ENCODE measurements around the gene USF1. TPM values are rescaled to one million over a fixed set of nuclear protein-coding genes. Genes with fewer than 3 reads are reported as not detected.

USF1 gene
- total and polyA plus RNA-seq, 3 experiments from 2014 or later: 6.7 to 67.7 (median 63.3) TPM

DNA sequence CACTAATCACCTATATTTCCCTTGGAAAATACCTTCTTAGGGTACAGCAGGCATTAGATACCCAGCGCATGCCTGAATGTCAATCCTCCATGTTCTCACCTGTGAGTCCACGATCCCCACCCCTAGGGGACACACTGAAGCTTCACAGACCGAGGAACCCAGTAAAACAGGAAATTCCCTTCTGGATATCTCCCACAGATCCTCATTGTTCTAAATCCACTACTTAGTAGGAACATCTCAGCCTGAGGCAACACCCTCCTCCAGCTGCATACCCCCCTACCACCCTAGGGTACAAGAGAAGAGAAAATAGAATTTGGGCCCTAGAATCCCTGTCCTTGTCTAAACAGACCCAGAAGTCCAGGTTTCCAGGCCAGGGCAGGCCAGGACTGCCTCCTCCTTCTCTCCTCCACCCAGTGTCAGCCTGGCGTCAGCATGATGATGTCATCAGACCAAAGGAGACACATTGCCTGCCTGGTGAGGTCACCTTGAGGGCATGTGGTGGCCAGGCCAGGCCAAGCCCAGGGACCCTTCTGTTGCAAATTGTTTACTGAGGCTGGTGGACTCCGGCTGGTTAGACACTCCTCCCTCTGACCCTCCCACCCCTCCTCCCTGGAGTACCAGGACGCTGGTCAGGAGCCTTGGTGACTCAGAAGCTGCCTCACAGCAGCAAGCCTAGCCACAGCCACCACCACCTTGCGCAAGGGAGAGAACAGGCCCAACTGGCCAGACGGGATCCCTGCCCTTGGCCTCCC lies 37.4 kb upstream of the USF1 start:
- ChIA-PET CTCF (no interaction called here), POLR2A (no interaction called here)
- no peaks in the 10 kb centered on the region for H3K4me1 ChIP-seq (ENCODE audit: insufficient read depth, low read length)
- no peaks in the 10 kb centered on the region for H3K9me3 ChIP-seq (ENCODE audit: low read length)
- Mint-ChIP-seq H3K4me3 (no peak overlapping the region), H3K27me3 (peaks cover 0 to 3% of the 10 kb centered on the region in 2 donors), H3K9me3 (no peaks in the 10 kb centered on the region), H3K27ac (peak overlapping the region in 2 of 8 donors; percentile 8 to 58), H3K36me3 (no peaks in the 10 kb centered on the region), H3K4me1 (no peaks in the 10 kb centered on the region)
- H3K27ac ChIP-seq (ENCODE audit: low read depth, low read length): no peak overlapping the region
- no peak overlapping the region for H3K4me3 ChIP-seq (ENCODE audit: low read length)
- H3K36me3 ChIP-seq (ENCODE audit: insufficient read depth, low read length): no peaks in the 10 kb centered on the region
- H3K27me3 ChIP-seq (ENCODE audit: insufficient read depth, low read length, poor library complexity, severe bottlenecking): no peaks in the 10 kb centered on the region
- no peak for DNase-seq

DNA sequence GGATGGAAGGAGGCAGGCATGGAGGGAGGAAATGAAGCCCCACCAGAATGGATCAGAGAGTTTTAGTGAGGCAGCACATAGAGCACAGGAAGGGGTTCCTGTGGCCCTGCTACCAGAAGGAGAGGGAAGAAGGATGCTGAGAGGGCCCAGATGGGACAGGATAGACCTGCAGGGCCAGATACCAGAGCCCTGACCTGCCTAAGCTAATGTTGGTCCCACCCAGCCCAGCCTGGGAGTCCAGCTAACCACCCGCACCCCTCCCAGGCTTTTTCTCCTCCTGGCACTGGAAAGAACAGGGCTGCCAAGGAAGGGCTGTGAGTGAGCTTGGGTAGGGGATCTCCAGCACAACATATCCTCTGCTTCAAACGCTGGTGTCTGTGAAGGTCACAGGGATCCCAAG lies 36.7 kb upstream of the USF1 start:
- Histone ChIP-seq H3K27ac (ENCODE audit: low read depth, low read length) (no peak overlapping the region), H3K4me3 (ENCODE audit: low read length) (no peak overlapping the region), H3K4me1 (ENCODE audit: insufficient read depth, low read length) (no peaks in the 10 kb centered on the region), H3K36me3 (ENCODE audit: insufficient read depth, low read length) (no peaks in the 10 kb centered on the region), H3K9me3 (ENCODE audit: low read length) (no peaks in the 10 kb centered on the region), H3K27me3 (ENCODE audit: insufficient read depth, low read length, poor library complexity, severe bottlenecking) (no peaks in the 10 kb centered on the region)
- H3K27me3 Mint-ChIP-seq: peaks cover 0 to 3% of the 10 kb centered on the region in 2 donors
- H3K4me1 Mint-ChIP-seq: no peaks in the 10 kb centered on the region
- ChIA-PET CTCF (no interaction called here), POLR2A (no interaction called here)
- no peak for DNase-seq
- H3K27ac Mint-ChIP-seq: peak overlapping the region in 1 of 8 donors; percentile 58
- no peaks in the 10 kb centered on the region for H3K36me3 Mint-ChIP-seq
- H3K9me3 Mint-ChIP-seq: no peaks in the 10 kb centered on the region
- no peak overlapping the region for H3K4me3 Mint-ChIP-seq

DNA sequence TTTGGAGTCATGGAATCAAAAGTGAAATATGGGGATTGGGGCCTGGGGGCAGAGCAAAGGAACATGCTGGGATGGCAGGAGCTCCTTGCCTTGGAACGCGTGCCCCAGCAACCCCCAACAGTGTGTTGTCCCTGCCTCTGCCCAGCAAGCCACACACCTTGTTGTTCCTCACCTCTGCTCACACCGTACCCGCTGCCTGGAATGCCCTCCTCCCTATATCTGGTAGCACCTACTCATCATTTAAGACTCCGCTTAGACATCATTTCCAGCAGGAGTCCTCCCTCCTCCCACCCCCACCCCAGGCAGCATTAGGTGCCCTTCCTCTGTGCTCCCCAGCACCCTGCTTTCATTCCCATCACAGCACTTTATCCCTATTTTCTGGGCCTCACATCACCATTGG lies 35.7 kb upstream of the USF1 start:
- Mint-ChIP-seq H3K27me3 (peaks cover 0 to 3% of the 10 kb centered on the region in 2 donors), H3K36me3 (no peaks in the 10 kb centered on the region), H3K4me1 (no peaks in the 10 kb centered on the region), H3K27ac (peak overlapping the region in 1 of 8 donors; percentile 7), H3K4me3 (no peak overlapping the region), H3K9me3 (no peaks in the 10 kb centered on the region)
- H3K9me3 ChIP-seq (ENCODE audit: low read length): no peaks in the 10 kb centered on the region
- H3K36me3 ChIP-seq (ENCODE audit: insufficient read depth, low read length): no peaks in the 10 kb centered on the region
- no peaks in the 10 kb centered on the region for H3K27me3 ChIP-seq (ENCODE audit: insufficient read depth, low read length, poor library complexity, severe bottlenecking)
- no peaks in the 10 kb centered on the region for H3K4me1 ChIP-seq (ENCODE audit: insufficient read depth, low read length)
- no peak for DNase-seq
- ChIA-PET POLR2A (no interaction called here), CTCF (no interaction called here)
- no peak overlapping the region for H3K27ac ChIP-seq (ENCODE audit: low read depth, low read length)
- H3K4me3 ChIP-seq (ENCODE audit: low read length): no peak overlapping the region

DNA sequence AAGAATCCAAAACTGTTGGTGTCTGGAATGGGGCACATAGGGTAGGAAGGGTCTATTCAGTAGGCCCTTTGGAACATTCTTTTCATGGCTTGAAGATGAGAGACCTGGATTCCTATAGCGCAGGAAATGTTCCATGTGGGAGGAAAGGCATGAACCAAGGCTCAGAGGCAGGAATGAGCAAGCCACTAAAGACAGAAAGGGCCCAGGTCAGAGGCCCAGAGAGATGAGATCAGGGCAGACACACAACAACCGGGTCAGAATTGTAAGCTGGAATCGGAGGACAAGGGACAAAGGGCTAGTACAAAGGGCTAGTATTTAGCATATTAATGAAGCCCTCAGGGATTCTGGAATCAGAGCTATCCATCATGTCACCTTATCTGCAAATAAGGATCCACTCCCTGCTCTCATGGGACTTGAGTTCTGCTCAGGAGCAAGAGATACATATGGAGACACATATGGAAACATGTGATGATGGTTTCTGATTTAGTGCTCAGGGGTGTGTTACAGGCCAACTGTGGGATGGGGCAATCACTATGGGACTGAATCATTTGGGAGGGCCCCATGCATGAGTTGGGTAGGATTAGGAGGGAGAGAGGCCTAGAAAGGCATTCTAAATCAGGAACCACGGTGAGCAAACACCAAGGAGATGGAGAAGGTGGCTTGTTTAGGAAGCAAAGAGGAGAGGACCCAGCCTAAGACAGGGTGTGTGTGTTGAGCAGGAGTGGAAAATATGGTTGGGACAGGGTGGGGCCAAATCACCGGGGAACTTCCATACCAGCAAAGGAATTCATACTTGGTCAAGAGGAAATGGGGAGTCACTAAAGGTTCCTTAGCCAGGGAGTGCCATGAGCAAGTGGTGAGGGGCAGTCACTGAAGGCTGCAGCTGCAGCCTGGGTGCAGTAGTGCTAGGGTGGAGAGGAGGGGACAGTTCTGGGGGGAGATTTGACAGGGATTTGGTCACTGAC lies 34.9 kb upstream of the USF1 start:
- Histone ChIP-seq H3K27me3 (ENCODE audit: insufficient read depth, low read length, poor library complexity, severe bottlenecking) (no peaks in the 10 kb centered on the region), H3K9me3 (ENCODE audit: low read length) (no peaks in the 10 kb centered on the region), H3K27ac (ENCODE audit: low read depth, low read length) (no peak overlapping the region), H3K4me1 (ENCODE audit: insufficient read depth, low read length) (no peaks in the 10 kb centered on the region), H3K4me3 (ENCODE audit: low read length) (no peak overlapping the region), H3K36me3 (ENCODE audit: insufficient read depth, low read length) (no peaks in the 10 kb centered on the region)
- H3K4me3 Mint-ChIP-seq: no peak overlapping the region
- no peak overlapping the region for H3K27ac Mint-ChIP-seq
- peaks cover 0 to 3% of the 10 kb centered on the region in 2 donors for H3K27me3 Mint-ChIP-seq
- H3K36me3 Mint-ChIP-seq: no peaks in the 10 kb centered on the region
- no peaks in the 10 kb centered on the region for H3K4me1 Mint-ChIP-seq
- CTCF ChIA-PET: interaction anchor here (1.8 kb wide), 1 partner anchor 16 kb away, joined by 7 read pairs; the partner anchor contains the start of gene KLHDC9
- no peaks in the 10 kb centered on the region for H3K9me3 Mint-ChIP-seq
- POLR2A ChIA-PET: no interaction called here
- DNase-seq: no peak

DNA sequence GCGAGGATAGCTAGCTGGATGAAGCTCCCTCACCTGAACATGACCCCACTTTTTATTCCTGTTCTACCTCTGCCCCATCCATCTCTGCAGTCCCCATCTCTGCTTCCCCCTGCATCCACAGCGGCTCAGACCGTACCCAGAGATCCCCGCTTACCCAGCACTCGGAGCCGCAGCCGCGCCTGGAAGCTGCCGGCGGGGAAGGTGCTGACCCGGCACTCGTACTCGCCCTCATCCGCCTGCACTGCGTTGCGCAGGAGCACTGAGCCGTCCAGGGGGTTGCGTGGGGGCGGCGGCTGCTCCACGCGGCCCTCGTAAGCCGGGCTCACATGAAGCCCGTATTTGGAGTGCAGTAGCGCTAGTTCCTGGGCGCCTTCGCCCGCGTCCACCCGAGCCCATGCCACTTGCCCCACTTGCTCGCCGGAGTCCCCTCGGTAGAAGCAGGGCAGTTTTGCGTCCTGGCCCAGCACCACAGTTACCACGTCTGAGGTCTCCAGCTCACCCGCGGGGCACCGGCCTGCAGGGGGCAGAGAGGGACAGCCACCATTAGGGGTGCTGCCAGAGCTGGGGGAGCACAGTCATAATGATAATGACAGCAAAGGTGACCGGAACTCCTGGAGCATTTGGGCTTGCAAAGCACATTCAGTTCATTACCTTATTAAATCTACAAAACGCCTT lies 33.8 kb upstream of the USF1 start:
- Histone ChIP-seq H3K27me3 (ENCODE audit: insufficient read depth, low read length, poor library complexity, severe bottlenecking) (no peaks in the 10 kb centered on the region), H3K4me3 (ENCODE audit: low read length) (no peak overlapping the region), H3K36me3 (ENCODE audit: insufficient read depth, low read length) (no peaks in the 10 kb centered on the region), H3K27ac (ENCODE audit: low read depth, low read length) (no peak overlapping the region), H3K9me3 (ENCODE audit: low read length) (no peaks in the 10 kb centered on the region), H3K4me1 (ENCODE audit: insufficient read depth, low read length) (no peaks in the 10 kb centered on the region)
- no peaks in the 10 kb centered on the region for H3K9me3 Mint-ChIP-seq
- DNase-seq: no peak
- ChIA-PET POLR2A (no interaction called here), CTCF (interaction anchor here (1.8 kb wide), 1 partner anchor 18 kb away, joined by 7 read pairs; the partner anchor contains the start of gene KLHDC9)
- H3K27me3 Mint-ChIP-seq: peaks cover 0 to 3% of the 10 kb centered on the region in 2 donors
- H3K27ac Mint-ChIP-seq: peak overlapping the region in 1 of 8 donors; percentile 38
- no peak overlapping the region for H3K4me3 Mint-ChIP-seq
- H3K4me1 Mint-ChIP-seq: no peaks in the 10 kb centered on the region
- H3K36me3 Mint-ChIP-seq: no peaks in the 10 kb centered on the region

DNA sequence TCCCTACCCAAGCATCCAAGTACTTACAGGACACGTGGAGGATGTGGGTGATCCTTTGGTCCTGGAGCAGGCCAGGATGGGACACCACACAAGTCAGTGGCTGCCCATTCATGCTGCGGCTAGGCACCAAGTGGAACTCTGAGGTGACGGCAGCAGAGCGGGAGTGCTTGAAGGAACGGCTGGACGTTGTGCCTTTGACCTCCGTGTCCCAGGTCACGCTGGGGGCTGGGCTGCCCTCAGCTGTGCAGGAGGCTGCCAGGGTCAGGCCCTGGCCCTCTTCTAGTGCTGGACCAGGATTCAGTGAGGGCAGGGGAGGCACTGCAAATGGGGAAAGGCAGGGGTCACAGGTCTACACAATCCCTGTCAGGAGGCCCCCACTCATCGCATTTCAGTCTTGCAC lies 31.6 kb upstream of the USF1 start:
- no peak overlapping the region for H3K4me3 Mint-ChIP-seq
- CTCF ChIA-PET: interaction anchor here (2.1 kb wide), 1 partner anchor 20 kb away, joined by 7 read pairs; the partner anchor contains the start of gene KLHDC9

DNA sequence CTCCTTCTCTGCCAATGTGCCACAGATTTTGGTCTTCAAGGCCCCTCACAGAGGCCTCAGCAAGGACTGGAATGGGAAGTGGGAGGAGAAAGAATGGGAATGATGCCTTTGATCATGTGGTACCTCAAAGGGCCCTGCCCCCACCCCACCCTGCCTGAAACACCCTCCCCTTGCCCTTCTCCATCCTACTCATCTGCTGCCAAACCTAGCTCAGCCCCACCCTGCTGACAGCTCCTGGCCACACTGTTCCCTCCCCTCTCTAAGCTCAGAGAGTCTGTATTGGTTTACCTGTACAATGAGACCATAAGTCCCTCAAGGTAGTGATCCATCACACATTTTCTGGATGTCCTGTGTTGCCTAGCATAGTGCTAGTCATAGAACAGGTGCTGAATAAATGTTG lies 30.6 kb upstream of the USF1 start:
- Histone ChIP-seq H3K4me3 (ENCODE audit: low read length) (no peak overlapping the region), H3K27me3 (ENCODE audit: insufficient read depth, low read length, poor library complexity, severe bottlenecking) (no peaks in the 10 kb centered on the region), H3K9me3 (ENCODE audit: low read length) (no peaks in the 10 kb centered on the region), H3K27ac (ENCODE audit: low read depth, low read length) (no peak overlapping the region), H3K4me1 (ENCODE audit: insufficient read depth, low read length) (peaks cover 8% of the 10 kb centered on the region), H3K36me3 (ENCODE audit: insufficient read depth, low read length) (no peaks in the 10 kb centered on the region)
- Mint-ChIP-seq H3K4me1 (peaks cover 8 to 10% (median 9%) of the 10 kb centered on the region in 3 donors), H3K27ac (no peak overlapping the region), H3K9me3 (no peaks in the 10 kb centered on the region), H3K27me3 (peaks cover 0 to 3% of the 10 kb centered on the region in 2 donors), H3K36me3 (no peaks in the 10 kb centered on the region), H3K4me3 (no peak overlapping the region)
- CTCF ChIA-PET: interaction anchor here (2.1 kb wide), 1 partner anchor 21 kb away, joined by 7 read pairs; the partner anchor contains the start of gene KLHDC9
- POLR2A ChIA-PET: no interaction called here
- no peak for DNase-seq

More for the DNA sequence above, 31.6 kb upstream of the USF1 start:
- H3K9me3 Mint-ChIP-seq: no peaks in the 10 kb centered on the region
- Histone ChIP-seq H3K4me1 (ENCODE audit: insufficient read depth, low read length) (peaks cover under 1% of the 10 kb centered on the region), H3K36me3 (ENCODE audit: insufficient read depth, low read length) (no peaks in the 10 kb centered on the region), H3K27ac (ENCODE audit: low read depth, low read length) (no peak overlapping the region), H3K27me3 (ENCODE audit: insufficient read depth, low read length, poor library complexity, severe bottlenecking) (no peaks in the 10 kb centered on the region), H3K4me3 (ENCODE audit: low read length) (no peak overlapping the region), H3K9me3 (ENCODE audit: low read length) (no peaks in the 10 kb centered on the region)
- H3K27me3 Mint-ChIP-seq: peaks cover 0 to 3% of the 10 kb centered on the region in 2 donors
- no peak overlapping the region for H3K27ac Mint-ChIP-seq
- H3K4me1 Mint-ChIP-seq: peaks cover under 1 to 2% (median 2%) of the 10 kb centered on the region in 3 donors
- H3K36me3 Mint-ChIP-seq: no peaks in the 10 kb centered on the region
- no peak for DNase-seq
- POLR2A ChIA-PET: no interaction called here

All from CD8-positive, alpha-beta memory T cell (primary cell).